Endothelial cell of umbilical vein (primary cell): Measurements from ENCODE around the gene HDAC9.

Experiments used
- POLR2A ChIP-seq: IDR thresholded peaks from 2 replicates; pipeline ENCODE4 v1.6.1; 2012; ENCODE audit warnings: low read depth, mild to moderate bottlenecking, control low read depth, low read length
- TF ChIP-seq, protein P1 (sequence below), 2 donors: IDR thresholded peaks; 1 replicate in 1 of 2; 2 replicates in 1 of 2; pipeline ENCODE4 v1.5.1; 2011; ENCODE audit warnings: low read length in 2 of 2, mild to moderate bottlenecking in 2 of 2, moderate library complexity in 2 of 2, control low read depth in 1 of 2, inconsistent platforms in 1 of 2, low read depth in 1 of 2; ENCODE audit not compliant: insufficient read depth in 1 of 2; ENCODE audit errors: extremely low read depth in 1 of 2

- TF ChIP-seq, protein P1, sequence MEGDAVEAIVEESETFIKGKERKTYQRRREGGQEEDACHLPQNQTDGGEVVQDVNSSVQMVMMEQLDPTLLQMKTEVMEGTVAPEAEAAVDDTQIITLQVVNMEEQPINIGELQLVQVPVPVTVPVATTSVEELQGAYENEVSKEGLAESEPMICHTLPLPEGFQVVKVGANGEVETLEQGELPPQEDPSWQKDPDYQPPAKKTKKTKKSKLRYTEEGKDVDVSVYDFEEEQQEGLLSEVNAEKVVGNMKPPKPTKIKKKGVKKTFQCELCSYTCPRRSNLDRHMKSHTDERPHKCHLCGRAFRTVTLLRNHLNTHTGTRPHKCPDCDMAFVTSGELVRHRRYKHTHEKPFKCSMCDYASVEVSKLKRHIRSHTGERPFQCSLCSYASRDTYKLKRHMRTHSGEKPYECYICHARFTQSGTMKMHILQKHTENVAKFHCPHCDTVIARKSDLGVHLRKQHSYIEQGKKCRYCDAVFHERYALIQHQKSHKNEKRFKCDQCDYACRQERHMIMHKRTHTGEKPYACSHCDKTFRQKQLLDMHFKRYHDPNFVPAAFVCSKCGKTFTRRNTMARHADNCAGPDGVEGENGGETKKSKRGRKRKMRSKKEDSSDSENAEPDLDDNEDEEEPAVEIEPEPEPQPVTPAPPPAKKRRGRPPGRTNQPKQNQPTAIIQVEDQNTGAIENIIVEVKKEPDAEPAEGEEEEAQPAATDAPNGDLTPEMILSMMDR (IDR thresholded peaks at IDR 0.05; ENCODE audit: extremely low read depth in 1 of 2, insufficient read depth in 1 of 2, low read depth in 1 of 2, low read length in 2 of 2): no peak
- TF ChIP-seq POLR2A: no peak
Measured at GRCh38 chr7:18786796-18787195, 291.2 kb downstream of the HDAC9 start.
